Progenitor cell of endocrine pancreas (in vitro differentiated cells): ENCODE results near the gene SRSF7. TPM values are rescaled to one million over a fixed set of nuclear protein-coding genes. Genes with fewer than 3 reads are reported as not detected.
"Not testable (repeated sequence)": the region's sequence is repeated elsewhere in the genome, so short reads cannot be mapped to it uniquely, and the experiment has no call there.

Experiments
- DNase-seq: peaks from one replicate; pipeline ENCODE4 v3.0.0; 2021; ENCODE audit warnings: low spot score; ENCODE audit not compliant: unreplicated experiment
- H3K27ac Mint-ChIP-seq: 2 replicates; pipeline ENCODE4 v1.8.0; 2021; ENCODE audit warnings: mild to moderate bottlenecking, moderate library complexity, mixed read lengths
- H3K27me3 Mint-ChIP-seq: 2 replicates; pipeline ENCODE4 v1.8.0; 2021; ENCODE audit warnings: mixed read lengths
- H3K36me3 Mint-ChIP-seq: 2 replicates; pipeline ENCODE4 v1.8.0; 2022; ENCODE audit warnings: mixed read lengths; ENCODE audit not compliant: insufficient read depth
- H3K4me1 Mint-ChIP-seq: 2 replicates; pipeline ENCODE4 v1.8.0; 2021; ENCODE audit warnings: low read depth, mixed read lengths
- H3K4me3 Mint-ChIP-seq: 2 replicates; pipeline ENCODE4 v1.8.0; 2021; ENCODE audit warnings: low read depth, mild to moderate bottlenecking, moderate library complexity, mixed read lengths
- H3K9me3 Mint-ChIP-seq: 2 replicates; pipeline ENCODE4 v1.8.0; 2021; ENCODE audit warnings: low read depth, mixed read lengths
- CTCF ChIP-seq: fragments of 200-600 bp; sonication (generic); IDR thresholded peaks from one replicate; pipeline ENCODE4 v1.5.0; 2021; ENCODE audit warnings: antibody characterized with exemption, mild to moderate bottlenecking; ENCODE audit not compliant: unreplicated experiment
- total RNA-seq: library from RNA; stranded (reverse); gene quantifications from 2 replicates; pipeline ENCODE4 v1.2.1, GENCODE V29; 2021

SRSF7 gene
- total RNA-seq, 1 donor from 2014 or later: 258 TPM

GRCh38 chr2:38706846-38707345 is 44.3 kb downstream of the SRSF7 start:
- Mint-ChIP-seq H3K27me3 (no peaks in the 10 kb centered on the region), H3K9me3 (peaks cover 4% of the 10 kb centered on the region), H3K4me1 (peaks cover 4% of the 10 kb centered on the region), H3K36me3 (peaks cover 13% of the 10 kb centered on the region), H3K4me3 (no peak overlapping the region), H3K27ac (no peak overlapping the region)
- no peak for TF ChIP-seq CTCF
- no peak for DNase-seq

GRCh38 chr2:38704664-38705063 is 46.5 kb downstream of the SRSF7 start:
- no peak for DNase-seq
- H3K9me3 Mint-ChIP-seq: peaks cover 5% of the 10 kb centered on the region
- H3K4me3 Mint-ChIP-seq: no peak overlapping the region
- H3K27me3 Mint-ChIP-seq: no peaks in the 10 kb centered on the region
- H3K36me3 Mint-ChIP-seq: peaks cover 13% of the 10 kb centered on the region
- H3K4me1 Mint-ChIP-seq: peaks cover 6% of the 10 kb centered on the region
- H3K27ac Mint-ChIP-seq: no peak overlapping the region
- TF ChIP-seq CTCF: no peak

DNA sequence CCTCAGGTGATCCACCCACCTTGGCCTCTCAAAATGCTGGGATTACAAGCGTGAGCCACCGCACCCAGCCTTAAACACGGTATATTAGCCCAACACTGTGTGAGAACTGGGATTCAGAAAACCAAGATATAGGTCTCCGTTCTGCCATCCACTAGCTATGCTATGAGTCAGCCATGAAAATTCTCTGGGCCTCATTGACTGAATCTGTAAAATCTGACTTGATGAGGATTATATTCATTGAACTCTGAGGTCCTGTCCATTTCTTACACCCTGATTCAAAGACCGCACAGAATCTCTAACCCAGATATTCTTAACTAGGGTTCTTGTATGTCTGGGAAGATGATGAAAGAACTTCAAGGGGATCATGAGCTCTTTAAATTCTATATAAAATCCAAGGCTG is 47.8 kb downstream of the SRSF7 start:
- not testable (repeated sequence) for H3K4me1 Mint-ChIP-seq, H3K4me3 Mint-ChIP-seq, H3K27ac Mint-ChIP-seq, H3K9me3 Mint-ChIP-seq, DNase-seq, H3K27me3 Mint-ChIP-seq
- peaks cover 13% of the 10 kb centered on the region for H3K36me3 Mint-ChIP-seq

DNA sequence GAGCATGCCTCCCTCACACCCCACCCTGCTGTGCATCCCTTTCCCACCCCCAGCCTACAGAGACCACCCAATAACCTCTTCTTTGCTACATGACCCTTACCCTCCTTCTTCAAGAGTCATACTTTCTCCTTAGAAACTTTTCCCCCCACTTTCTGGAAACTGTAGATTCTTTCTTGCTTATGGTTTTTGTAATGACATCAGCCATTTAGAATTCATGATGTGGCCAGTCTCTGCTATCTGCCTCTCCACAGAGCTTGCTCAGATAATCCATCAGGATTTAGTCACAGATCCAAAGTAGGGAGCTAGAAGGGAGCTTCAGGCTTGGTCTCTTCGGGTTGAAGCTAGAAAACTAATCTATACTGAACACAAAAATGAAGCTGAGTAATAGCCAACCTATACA is 48.7 kb downstream of the SRSF7 start:
- Mint-ChIP-seq H3K36me3 (peaks cover 15% of the 10 kb centered on the region), H3K9me3 (peaks cover 5% of the 10 kb centered on the region), H3K27ac (no peak overlapping the region), H3K4me3 (no peak overlapping the region), H3K27me3 (no peaks in the 10 kb centered on the region), H3K4me1 (peaks cover 6% of the 10 kb centered on the region)
- no peak for TF ChIP-seq CTCF
- no peak for DNase-seq

DNA sequence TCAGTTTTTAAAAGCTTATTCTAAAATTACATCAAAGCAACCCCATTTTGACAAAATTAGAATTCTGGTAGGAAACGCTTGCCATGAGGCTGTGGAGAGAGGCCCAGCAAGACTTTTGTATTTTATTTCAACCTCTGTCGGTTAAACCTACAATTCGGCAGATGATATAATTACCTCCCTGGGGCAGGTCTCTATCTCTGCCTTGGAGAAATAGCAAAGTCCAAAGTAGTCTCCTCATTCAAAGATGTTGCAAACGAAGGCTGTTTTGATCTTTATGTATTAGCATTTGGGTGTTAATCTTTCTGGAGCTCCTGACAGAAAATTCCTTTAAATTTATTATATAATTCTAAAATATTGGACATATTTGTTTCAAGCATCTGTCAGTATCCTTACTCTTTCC is 49.6 kb downstream of the SRSF7 start:
- no peak for TF ChIP-seq CTCF
- peaks cover 5% of the 10 kb centered on the region for H3K9me3 Mint-ChIP-seq
- H3K27me3 Mint-ChIP-seq: no peaks in the 10 kb centered on the region
- no peak overlapping the region for H3K4me3 Mint-ChIP-seq
- peaks cover 15% of the 10 kb centered on the region for H3K36me3 Mint-ChIP-seq
- no peak overlapping the region for H3K27ac Mint-ChIP-seq
- no peak for DNase-seq
- peaks cover 6% of the 10 kb centered on the region for H3K4me1 Mint-ChIP-seq

DNA sequence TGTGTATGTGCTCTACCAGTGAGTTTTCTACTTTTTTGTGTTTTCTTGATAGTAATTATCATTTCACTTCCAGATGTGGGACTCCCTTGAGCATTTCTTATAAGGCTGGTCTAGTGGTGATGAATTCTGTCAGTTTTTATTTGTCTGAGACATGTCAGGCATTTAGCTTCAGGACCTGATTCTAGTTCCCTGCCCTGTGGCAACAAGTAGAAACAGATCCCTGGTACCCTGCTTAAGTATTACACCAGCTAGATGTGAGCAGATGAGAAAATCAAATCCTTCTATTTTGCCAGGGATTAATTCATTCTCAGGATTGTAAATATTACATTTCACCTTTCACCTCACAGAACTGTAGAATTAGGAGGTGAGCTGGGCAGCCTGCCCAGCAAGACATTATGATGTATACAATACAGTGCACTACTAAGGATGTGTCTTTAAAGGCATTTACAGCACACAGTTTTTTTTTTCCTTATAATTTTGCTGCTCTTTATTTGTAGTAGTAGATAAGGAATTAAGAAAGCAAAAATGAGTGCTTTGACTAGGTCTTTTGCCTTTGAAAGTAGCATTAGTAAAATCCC is 50.2 kb downstream of the SRSF7 start:
- TF ChIP-seq CTCF: no peak
- H3K36me3 Mint-ChIP-seq: peaks cover 16% of the 10 kb centered on the region
- H3K4me1 Mint-ChIP-seq: peaks cover 6% of the 10 kb centered on the region
- no peak for DNase-seq
- peaks cover 5% of the 10 kb centered on the region for H3K9me3 Mint-ChIP-seq
- H3K4me3 Mint-ChIP-seq: no peak overlapping the region
- H3K27me3 Mint-ChIP-seq: no peaks in the 10 kb centered on the region
- peak overlapping the region; percentile 9 for H3K27ac Mint-ChIP-seq
